Suprapubic skin (tissue), 4 donors: ENCODE data around the gene TAS1R2. TPM values are rescaled to one million over a fixed set of nuclear protein-coding genes. Genes with fewer than 3 reads are reported as not detected.

ENCODE experiments used
- DNase-seq, 2 donors: peaks; one replicate each; pipeline ENCODE4 v3.0.0-alpha.2; 2019; ENCODE audit warnings: low spot score in 2 of 2
- H3K27ac ChIP-seq: fragments of 200-600 bp; sonication (generic); one replicate; pipeline ENCODE4 v1.5.1; 2019
- H3K27me3 ChIP-seq: fragments of 200-600 bp; sonication (generic); one replicate; pipeline ENCODE4 v1.5.1; 2019
- H3K36me3 ChIP-seq: fragments of 200-600 bp; sonication (generic); one replicate; pipeline ENCODE4 v1.5.1; 2019
- H3K4me1 ChIP-seq: fragments of 200-600 bp; sonication (generic); one replicate; pipeline ENCODE4 v1.5.1; 2019
- H3K4me3 ChIP-seq: fragments of 200-600 bp; sonication (generic); one replicate; pipeline ENCODE4 v1.5.1; 2019; ENCODE audit warnings: mild to moderate bottlenecking
- H3K9me3 ChIP-seq: fragments of 200-600 bp; sonication (generic); one replicate; pipeline ENCODE4 v1.5.1; 2019
- CTCF ChIP-seq, 2 donors: fragments of 200-600 bp in 1 of 2; fragments of 450-650 bp in 1 of 2; sonication (generic) in 1 of 2; IDR thresholded peaks; one replicate each; pipeline ENCODE4 v1.5.1; 2016 to 2019; ENCODE audit warnings: antibody characterized with exemption in 2 of 2, mild to moderate bottlenecking in 1 of 2, moderate library complexity in 1 of 2
- EP300 ChIP-seq: sonication (generic); formaldehyde crosslinking; IDR thresholded peaks from one replicate; pipeline ENCODE4 v1.6.1; 2017; ENCODE audit warnings: antibody characterized with exemption
- POLR2A ChIP-seq, 2 donors: fragments of 450-650 bp; IDR thresholded peaks; one replicate each; pipeline ENCODE4 v1.6.1; 2017; ENCODE audit warnings: antibody characterized with exemption in 2 of 2, mild to moderate bottlenecking in 2 of 2, moderate library complexity in 2 of 2
- POLR2AphosphoS5 ChIP-seq, 3 donors: sonication (generic); formaldehyde crosslinking; IDR thresholded peaks; one replicate each; pipeline ENCODE4 v1.6.1; 2017; ENCODE audit warnings: antibody characterized with exemption in 3 of 3
- WGBS: methylation state at CpG from one replicate; pipeline ENCODE4 v1.1.5; 2018; 5-methylcytosine and 5-hydroxymethylcytosine counted together
- total RNA-seq, 4 donors: library from RNA; depleted of rRNA; stranded (reverse); fragments of >200 nt; gene quantifications; one replicate each; pipeline ENCODE4 v1.1.0, GENCODE V29; 2016

The TAS1R2 gene
- 1 to 10 TPM in 2 of 4 donors, under 1 TPM in 1, not detected in 1; 0.38 to 1.3 (median 1.2) TPM for total RNA-seq

DNA sequence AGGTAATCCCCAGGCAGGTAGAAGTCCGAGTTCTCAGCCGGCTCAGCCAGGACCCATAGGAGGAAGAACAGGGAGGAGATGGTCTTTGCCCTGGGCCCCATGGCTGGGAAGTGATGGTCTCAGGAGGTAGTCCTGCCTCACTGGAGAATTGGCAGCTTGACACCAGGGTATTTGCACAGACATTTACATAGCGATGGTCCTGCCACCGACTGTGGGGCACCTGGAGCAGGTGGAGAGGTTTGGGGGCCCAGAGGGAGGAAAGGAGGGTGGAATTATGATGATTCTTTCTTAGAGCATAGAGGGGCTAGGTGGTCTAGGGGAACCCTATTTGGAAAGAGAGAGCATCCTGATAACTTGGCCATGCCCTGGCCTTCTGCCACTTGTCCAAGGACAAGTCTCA is at the start of gene TAS1R2:
Gene TAS1R2, minus strand, starts transcription at position 101 of the 400 bp plus-strand sequence. Its CDS starts 0 bp downstream, at position 101.
- no peak for DNase-seq
- H3K9me3 ChIP-seq, result no peaks in the 10 kb centered on the region
- H3K4me1 ChIP-seq, result no peaks in the 10 kb centered on the region
- 46% methylated on average over 2 of the region's 4 CpGs for WGBS
- peaks cover 5% of the 10 kb centered on the region for H3K27me3 ChIP-seq
- TF ChIP-seq POLR2AphosphoS5 (IDR thresholded peaks at IDR 0.05) (no peak), CTCF (IDR thresholded peaks at IDR 0.05) (no peak), POLR2A (IDR thresholded peaks at IDR 0.05) (no peak), EP300 (no peak)
- H3K36me3 ChIP-seq, result no peaks in the 10 kb centered on the region
- H3K27ac ChIP-seq, result no peak within 1 kb of the TSS
- no peak within 1 kb of the TSS for H3K4me3 ChIP-seq

- H3K27me3 ChIP-seq, result no peaks in the 10 kb centered on the region
- TF ChIP-seq POLR2A (IDR thresholded peaks at IDR 0.05) (no peak), CTCF (IDR thresholded peaks at IDR 0.05) (no peak), EP300 (no peak), POLR2AphosphoS5 (IDR thresholded peaks at IDR 0.05) (no peak)
- no peak for DNase-seq
- WGBS, result 40% methylated on average over 11 of the region's 22 CpGs
- H3K4me1 ChIP-seq, result peaks cover 26% of the 10 kb centered on the region
- no peaks in the 10 kb centered on the region for H3K9me3 ChIP-seq
- H3K27ac ChIP-seq, result peak overlapping the region; percentile 15
- H3K4me3 ChIP-seq, result no peak overlapping the region
- peaks cover 63% of the 10 kb centered on the region for H3K36me3 ChIP-seq
These were observed 48.7 kb upstream of the TAS1R2 start for GRCh38 chr1:18907917-18908845.

DNA sequence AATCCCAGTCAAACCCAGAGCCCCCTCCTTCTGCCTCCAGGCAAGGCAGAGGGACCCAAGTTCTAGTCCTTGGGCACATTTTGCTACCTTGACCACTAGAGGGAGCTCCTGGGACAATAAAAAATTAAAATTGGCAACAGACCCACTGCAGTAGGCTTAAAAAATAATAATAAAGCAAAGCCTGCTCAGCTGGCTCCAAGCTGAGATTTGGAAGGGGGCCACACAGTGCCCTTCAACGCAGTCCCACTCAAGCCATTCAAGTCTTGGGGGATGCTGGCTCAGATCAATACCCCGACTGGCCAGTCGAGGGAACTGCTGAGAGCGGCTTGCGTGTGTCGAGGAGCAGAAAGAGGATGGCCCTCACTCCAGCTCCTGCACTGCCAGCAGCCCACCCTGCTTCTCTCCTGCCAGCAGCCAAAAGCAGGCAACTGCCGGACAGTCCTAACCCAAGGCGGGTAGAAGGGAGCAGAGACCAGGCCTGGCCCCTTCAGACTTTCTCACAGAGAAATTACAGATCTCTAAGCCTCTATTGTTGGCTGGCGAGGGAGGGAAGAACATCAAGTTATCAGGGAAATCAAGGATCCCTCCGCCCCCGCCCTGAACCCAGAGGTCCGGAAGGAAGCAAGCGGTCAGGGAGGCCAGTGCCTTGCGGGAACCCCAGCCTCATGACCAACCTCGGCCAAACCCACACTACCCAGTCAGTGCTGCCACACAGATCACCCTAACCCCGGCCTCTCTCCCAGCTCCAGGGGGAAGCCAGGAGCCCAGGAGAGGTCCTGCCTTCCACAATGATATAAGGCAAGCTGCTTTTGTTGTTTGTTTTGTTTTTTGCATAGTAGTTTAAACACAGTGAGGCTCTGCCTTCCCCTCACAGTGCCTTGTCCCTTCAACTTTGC is 47.8 kb upstream of the TAS1R2 start:
- Histone ChIP-seq H3K27me3 (no peaks in the 10 kb centered on the region), H3K4me3 (no peak overlapping the region), H3K9me3 (no peaks in the 10 kb centered on the region), H3K36me3 (peaks cover 56% of the 10 kb centered on the region), H3K27ac (peak overlapping the region; percentile 15), H3K4me1 (peaks cover 26% of the 10 kb centered on the region)
- TF ChIP-seq EP300, result no peak
- peak; percentile 78 to 86 for TF ChIP-seq CTCF (IDR thresholded peaks at IDR 0.05)
- peak in 1 of 3 donors; percentile 7 for TF ChIP-seq POLR2AphosphoS5 (IDR thresholded peaks at IDR 0.05)
- TF ChIP-seq POLR2A (IDR thresholded peaks at IDR 0.05), result no peak
- 53% methylated on average over 11 of the region's 16 CpGs for WGBS
- DNase-seq, result no peak

DNA sequence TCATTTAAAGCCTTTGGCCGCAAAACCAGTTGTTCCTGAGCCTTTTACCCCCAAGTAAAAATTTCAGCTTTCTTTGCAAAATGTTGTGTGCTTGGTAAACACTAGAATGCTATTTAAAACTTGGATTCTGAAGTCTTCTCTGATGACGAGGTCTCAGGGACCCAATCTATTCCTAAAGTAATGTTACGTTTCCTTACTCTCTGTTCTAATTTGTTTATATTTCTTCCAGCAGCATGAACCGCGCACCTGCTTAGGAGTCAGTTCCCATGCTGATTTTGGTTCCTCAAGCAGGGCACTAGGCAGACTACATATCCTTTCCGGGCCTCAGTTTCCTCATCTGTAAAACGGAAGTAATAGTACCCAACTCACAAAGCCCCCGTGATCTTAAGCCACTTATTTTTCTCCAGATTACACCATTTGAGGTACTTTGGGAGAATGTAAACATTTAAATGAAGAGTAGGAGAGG is 43.9 kb upstream of the TAS1R2 start:
- TF ChIP-seq POLR2AphosphoS5 (IDR thresholded peaks at IDR 0.05), result no peak
- TF ChIP-seq EP300, result no peak
- no peak for TF ChIP-seq CTCF (IDR thresholded peaks at IDR 0.05)
- TF ChIP-seq POLR2A (IDR thresholded peaks at IDR 0.05), result no peak
- H3K27ac ChIP-seq, result peak overlapping the region; percentile 88
- 27% methylated on average over 8 of the region's 8 CpGs for WGBS
- H3K27me3 ChIP-seq, result no peaks in the 10 kb centered on the region
- H3K9me3 ChIP-seq, result no peaks in the 10 kb centered on the region
- DNase-seq, result no peak
- H3K36me3 ChIP-seq, result peaks cover 17% of the 10 kb centered on the region
- H3K4me3 ChIP-seq, result peak overlapping the region; percentile 88
- peaks cover 51% of the 10 kb centered on the region for H3K4me1 ChIP-seq
